SK-N-SH (cell line): ENCODE measurements around the gene ANXA8. TPM values are rescaled to one million over a fixed set of nuclear protein-coding genes. Genes with fewer than 3 reads are reported as not detected.

Experiments
- CTCF ChIA-PET: fragments of 300-600, 350-600 bp; formaldehyde crosslinking; extraction: SDS; loops from one replicate; lab custom pipeline; 2021; lab: Yijun Ruan, JAX
- POLR2A ChIA-PET: fragments of 350-600 bp; sonication (Branson Sonifier 250); formaldehyde crosslinking; extraction: SDS; loops from one replicate; lab custom pipeline; 2020; ENCODE audit warnings: antibody characterized with exemption, inconsistent platforms; lab: Yijun Ruan, JAX
- DNase-seq: peaks from one replicate; pipeline ENCODE4 v3.0.0; 2012
- H2AFZ ChIP-seq: fragments of 200-600 bp; sonication (generic); 2 replicates; pipeline ENCODE4 v1.8.1; 2016; ENCODE audit warnings: antibody characterized with exemption, mild to moderate bottlenecking, low read depth
- H3F3A ChIP-seq: fragments of 200-600 bp; sonication (generic); replicated peaks from 2 replicates; pipeline ENCODE3; 2016; ENCODE audit warnings: antibody characterized with exemption, mild to moderate bottlenecking; ENCODE audit not compliant: insufficient read depth
- H3K27ac ChIP-seq, 2 experiments: fragments of 200-500 bp in 1 of 2; fragments of 200-600 bp in 1 of 2; sonication (Bioruptor generic) in 1 of 2; sonication (generic), shearing (Covaris generic) in 1 of 2; 2 replicates each; pipeline versions ENCODE4 v1.5.1 to v1.6.1; 2014 to 2016; ENCODE audit warnings: low read depth in 2 of 2, inconsistent platforms in 1 of 2, low read length in 1 of 2, mild to moderate bottlenecking in 1 of 2, mixed read lengths in 1 of 2
- H3K27me3 ChIP-seq: fragments of 200-600 bp; sonication (generic), shearing (Covaris generic); 2 replicates; pipeline ENCODE4 v1.6.1; 2016; ENCODE audit warnings: mixed run types; ENCODE audit not compliant: insufficient read depth
- H3K36me3 ChIP-seq, 2 experiments: fragments of 200-500 bp in 1 of 2; fragments of 200-600 bp in 1 of 2; sonication (Bioruptor generic) in 1 of 2; sonication (generic) in 1 of 2; replicated peaks in 1 of 2; 2 replicates each; pipeline versions ENCODE3 to v1.5.1; 2014 to 2016; ENCODE audit warnings: low read length in 1 of 2, mild to moderate bottlenecking in 1 of 2; ENCODE audit not compliant: insufficient read depth in 2 of 2, control insufficient read depth in 1 of 2
- H3K4me1 ChIP-seq, 2 experiments: fragments of 200-500 bp in 1 of 2; fragments of 200-600 bp in 1 of 2; sonication (Bioruptor generic) in 1 of 2; sonication (generic), shearing (Covaris generic) in 1 of 2; 2 replicates each; pipeline versions ENCODE4 v1.5.1 to v1.6.1; 2014 to 2016; ENCODE audit warnings: low read depth in 1 of 2, low read length in 1 of 2, mixed run types in 1 of 2; ENCODE audit not compliant: insufficient read depth in 2 of 2, control insufficient read depth in 1 of 2
- H3K4me2 ChIP-seq: fragments of 200-600 bp; sonication (generic), shearing (Covaris generic); 2 replicates; pipeline ENCODE4 v1.6.1; 2017; ENCODE audit warnings: mixed run types
- H3K4me3 ChIP-seq, 2 experiments: fragments of 200-500 bp in 1 of 2; fragments of 200-600 bp in 1 of 2; sonication (Bioruptor generic) in 1 of 2; sonication (generic), shearing (Covaris generic) in 1 of 2; 2 replicates each; pipeline versions ENCODE4 v1.5.1 to v1.8.1; 2014 to 2016; ENCODE audit warnings: low read depth in 2 of 2, inconsistent platforms in 1 of 2, low read length in 1 of 2, mild to moderate bottlenecking in 1 of 2, mixed read lengths in 1 of 2, moderate library complexity in 1 of 2
- H3K79me2 ChIP-seq: fragments of 200-600 bp; sonication (generic); 2 replicates; pipeline ENCODE4 v1.8.1; 2017; ENCODE audit warnings: mild to moderate bottlenecking; ENCODE audit not compliant: insufficient read depth
- H3K9ac ChIP-seq: fragments of 200-600 bp; sonication (generic); 2 replicates; pipeline ENCODE4 v1.6.1; 2017; ENCODE audit warnings: mixed run types
- H3K9me2 ChIP-seq: fragments of 200-600 bp; sonication (generic); 2 replicates; pipeline ENCODE4 v1.6.1; 2017; ENCODE audit warnings: mixed run types
- H3K9me3 ChIP-seq: fragments of 200-600 bp; sonication (generic); 2 replicates; pipeline ENCODE4 v1.6.1; 2017; ENCODE audit warnings: mixed run types, mild to moderate bottlenecking, moderate library complexity
- H4K20me1 ChIP-seq: fragments of 200-600 bp; sonication (generic); 2 replicates; pipeline ENCODE4 v1.6.1; 2017; ENCODE audit warnings: mild to moderate bottlenecking, mixed run types; ENCODE audit not compliant: insufficient read depth
- EP300 ChIP-seq, 2 experiments: IDR thresholded peaks; 2 replicates each; pipeline versions ENCODE4 v1.4.0 to v1.6.1; 2012; ENCODE audit warnings: borderline replicate concordance in 1 of 2, low read depth in 1 of 2, low read length in 1 of 2
- EZH2phosphoT487 ChIP-seq: fragments of 200-600 bp; sonication (generic); IDR thresholded peaks from 2 replicates; pipeline ENCODE4 v1.6.1; 2017; ENCODE audit warnings: low read depth, mixed run types, mild to moderate bottlenecking, antibody characterized with exemption, moderate library complexity, borderline replicate concordance
- FOSL2 ChIP-seq: IDR thresholded peaks from 2 replicates; pipeline ENCODE4 v1.4.0; 2012; ENCODE audit warnings: low read depth, mild to moderate bottlenecking, moderate library complexity, borderline replicate concordance
- FOXJ3 ChIP-seq: sonication (generic); formaldehyde crosslinking; IDR thresholded peaks from 2 replicates; pipeline ENCODE4 v1.5.1; 2020; ENCODE audit warnings: mild to moderate bottlenecking, missing genetic modification reagents
- GABPA ChIP-seq: IDR thresholded peaks from 2 replicates; pipeline ENCODE4 v1.4.0; 2012; ENCODE audit warnings: low read depth, mild to moderate bottlenecking
- NRF1 ChIP-seq: IDR thresholded peaks from 2 replicates; pipeline ENCODE4 v1.6.1; 2012; ENCODE audit warnings: low read depth, mild to moderate bottlenecking, low read length
- RAD21 ChIP-seq: IDR thresholded peaks from 2 replicates; pipeline ENCODE4 v1.6.1; 2012; ENCODE audit warnings: mild to moderate bottlenecking, low read length
- RCOR1 ChIP-seq: fragments of 150-350 bp; IDR thresholded peaks from 2 replicates; pipeline ENCODE4 v1.6.1; 2017; ENCODE audit warnings: antibody characterized with exemption, low read length
- RFX5 ChIP-seq: IDR thresholded peaks from 2 replicates; pipeline ENCODE4 v1.6.1; 2012; ENCODE audit warnings: mild to moderate bottlenecking, improper control_type of control experiment, low read length
- SIN3A ChIP-seq: IDR thresholded peaks from 2 replicates; pipeline ENCODE4 v1.6.1; 2012; ENCODE audit warnings: low read depth, mild to moderate bottlenecking, low read length, moderate library complexity, borderline replicate concordance
- SMC3 ChIP-seq: IDR thresholded peaks from 2 replicates; pipeline ENCODE4 v1.6.1; 2012; ENCODE audit warnings: low read depth, low read length, improper control_type of control experiment
- YY1 ChIP-seq: IDR thresholded peaks from 2 replicates; pipeline ENCODE4 v1.4.0; 2012; ENCODE audit warnings: low read depth, mild to moderate bottlenecking
- WGBS: methylation state at CpG from one replicate; pipeline ENCODE4 v1.1.6; 2017; ENCODE audit warnings: low lambda C conversion rate; 5-methylcytosine and 5-hydroxymethylcytosine counted together
- polyA plus RNA-seq, 3 experiments: library from polyadenylated mRNA; depleted of rRNA; stranded (reverse); fragments of >200 nt; gene quantifications; 2 replicates each; pipeline ENCODE4 v1.2.3, GENCODE V29; 2012
- TF ChIP-seq, protein P1 (sequence below): IDR thresholded peaks from 2 replicates; pipeline ENCODE4; 2012
- TF ChIP-seq, protein P2 (sequence below): IDR thresholded peaks from 2 replicates; pipeline ENCODE4 v1.4.0; 2012; ENCODE audit warnings: low read depth
- TF ChIP-seq, protein P3 (sequence below): IDR thresholded peaks from 2 replicates; pipeline ENCODE4 v1.4.0; 2012; ENCODE audit warnings: low read depth, borderline replicate concordance

Gene ANXA8
- polyA plus RNA-seq, 1 of the 3 experiments (the other 2 are of a cell fraction) = 0.15 TPM

GRCh38 chr10:47451273-47451997 lies 32.5 kb downstream of the ANXA8 start:
- Histone ChIP-seq H3K9me3 (no peaks in the 10 kb centered on the region), H3K79me2 (no peaks in the 10 kb centered on the region), H3F3A (no peaks in the 10 kb centered on the region), H3K36me3 (no peaks in the 10 kb centered on the region), H3K9me2 (no peaks in the 10 kb centered on the region), H3K4me1 (peaks cover 0 to 11% of the 10 kb centered on the region in 2 experiments; a peak in 1 of 4 replicates), H3K27me3 (no peaks in the 10 kb centered on the region), H4K20me1 (no peaks in the 10 kb centered on the region), H2AFZ (no peak overlapping the region), H3K9ac (no peak overlapping the region), H3K27ac (no peak overlapping the region), H3K4me2 (no peak overlapping the region), H3K4me3 (no peak overlapping the region)
- 71% methylated on average over 12 of the region's 13 CpGs for WGBS
- TF ChIP-seq, protein P1, sequence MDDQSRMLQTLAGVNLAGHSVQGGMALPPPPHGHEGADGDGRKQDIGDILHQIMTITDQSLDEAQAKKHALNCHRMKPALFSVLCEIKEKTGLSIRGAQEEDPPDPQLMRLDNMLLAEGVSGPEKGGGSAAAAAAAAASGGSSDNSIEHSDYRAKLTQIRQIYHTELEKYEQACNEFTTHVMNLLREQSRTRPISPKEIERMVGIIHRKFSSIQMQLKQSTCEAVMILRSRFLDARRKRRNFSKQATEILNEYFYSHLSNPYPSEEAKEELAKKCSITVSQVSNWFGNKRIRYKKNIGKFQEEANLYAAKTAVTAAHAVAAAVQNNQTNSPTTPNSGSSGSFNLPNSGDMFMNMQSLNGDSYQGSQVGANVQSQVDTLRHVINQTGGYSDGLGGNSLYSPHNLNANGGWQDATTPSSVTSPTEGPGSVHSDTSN = no peak
- TF ChIP-seq FOSL2 (no peak), FOXJ3 (CRISPR knock-in tag) (no peak), GABPA (no peak), YY1 (no peak), SIN3A (no peak), EP300 (IDR thresholded peaks at IDR 0.05; ENCODE audit: borderline replicate concordance in 1 of 2, low read depth in 1 of 2, low read length in 1 of 2) (no peak), RAD21 (no peak), RCOR1 (no peak), RFX5 (no peak), SMC3 (no peak)
- TF ChIP-seq, protein P2, sequence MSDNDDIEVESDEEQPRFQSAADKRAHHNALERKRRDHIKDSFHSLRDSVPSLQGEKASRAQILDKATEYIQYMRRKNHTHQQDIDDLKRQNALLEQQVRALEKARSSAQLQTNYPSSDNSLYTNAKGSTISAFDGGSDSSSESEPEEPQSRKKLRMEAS = no peak
- POLR2A ChIA-PET = no interaction called here
- CTCF ChIA-PET = interaction anchor here (0.6 kb wide), 1 partner anchor 59 kb away, joined by 3 read pairs; no protein-coding TSS in a partner anchor
- no peak for DNase-seq

DNA sequence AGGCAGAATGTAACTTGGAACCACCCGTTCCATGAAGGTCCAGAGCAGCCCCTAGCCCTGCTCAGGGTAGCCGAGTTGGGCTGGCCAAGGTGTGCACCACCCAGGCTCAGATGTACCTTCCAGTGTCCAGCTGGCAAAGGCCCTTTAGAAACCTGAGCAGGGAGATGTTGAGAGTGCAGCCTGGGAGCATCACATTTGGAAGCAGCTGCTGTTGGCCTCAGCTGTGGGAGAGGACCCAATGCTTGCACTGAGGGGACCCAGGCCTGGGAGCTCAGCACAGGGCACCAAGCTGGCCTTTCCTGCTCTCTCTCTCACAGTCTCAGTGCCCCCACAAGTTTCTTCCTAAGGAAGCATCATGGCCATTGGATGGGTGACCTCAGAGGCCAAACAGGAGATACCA lies 33.5 kb downstream of the ANXA8 start:
- no peaks in the 10 kb centered on the region for H3K79me2 ChIP-seq
- H4K20me1 ChIP-seq = no peaks in the 10 kb centered on the region
- no peak overlapping the region for H3K4me3 ChIP-seq
- POLR2A ChIA-PET = no interaction called here
- TF ChIP-seq, protein P2 = no peak
- no peak for TF ChIP-seq FOXJ3 (CRISPR knock-in tag)
- TF ChIP-seq, protein P3, sequence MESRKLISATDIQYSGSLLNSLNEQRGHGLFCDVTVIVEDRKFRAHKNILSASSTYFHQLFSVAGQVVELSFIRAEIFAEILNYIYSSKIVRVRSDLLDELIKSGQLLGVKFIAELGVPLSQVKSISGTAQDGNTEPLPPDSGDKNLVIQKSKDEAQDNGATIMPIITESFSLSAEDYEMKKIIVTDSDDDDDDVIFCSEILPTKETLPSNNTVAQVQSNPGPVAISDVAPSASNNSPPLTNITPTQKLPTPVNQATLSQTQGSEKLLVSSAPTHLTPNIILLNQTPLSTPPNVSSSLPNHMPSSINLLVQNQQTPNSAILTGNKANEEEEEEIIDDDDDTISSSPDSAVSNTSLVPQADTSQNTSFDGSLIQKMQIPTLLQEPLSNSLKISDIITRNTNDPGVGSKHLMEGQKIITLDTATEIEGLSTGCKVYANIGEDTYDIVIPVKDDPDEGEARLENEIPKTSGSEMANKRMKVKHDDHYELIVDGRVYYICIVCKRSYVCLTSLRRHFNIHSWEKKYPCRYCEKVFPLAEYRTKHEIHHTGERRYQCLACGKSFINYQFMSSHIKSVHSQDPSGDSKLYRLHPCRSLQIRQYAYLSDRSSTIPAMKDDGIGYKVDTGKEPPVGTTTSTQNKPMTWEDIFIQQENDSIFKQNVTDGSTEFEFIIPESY = no peak
- no peak for TF ChIP-seq NRF1
- TF ChIP-seq EZH2phosphoT487 = no peak
- H3K9me2 ChIP-seq = no peaks in the 10 kb centered on the region
- H3K27ac ChIP-seq = no peak overlapping the region
- 55% methylated on average over 2 of the region's 2 CpGs for WGBS
- H3K9ac ChIP-seq = no peak overlapping the region
- H2AFZ ChIP-seq = no peak overlapping the region
- H3K36me3 ChIP-seq = no peaks in the 10 kb centered on the region
- H3K9me3 ChIP-seq = 0 out of 2 replicates have a peak, but pooled peaks cover 1% of the 10 kb centered on the region
- H3K27me3 ChIP-seq = no peaks in the 10 kb centered on the region
- CTCF ChIA-PET = interaction anchor here (1.4 kb wide), 1 partner anchor 425 kb away, joined by 5 read pairs; no protein-coding TSS in a partner anchor
- peaks cover 0 to 11% of the 10 kb centered on the region in 2 experiments; a peak in 1 of 4 replicates for H3K4me1 ChIP-seq
- H3F3A ChIP-seq = no peaks in the 10 kb centered on the region
- H3K4me2 ChIP-seq = no peak overlapping the region
- DNase-seq = no peak
